Peyer's patch (tissue), 4 donors: ENCODE measurements around the gene PLXNA2. TPM values are rescaled to one million over a fixed set of nuclear protein-coding genes. Genes with fewer than 3 reads are reported as not detected.
A peak's percentile ranks its signal among the peaks of the same experiment; 100 is the strongest.

Source experiments
- DNase-seq, 3 donors: peaks; one replicate each; pipeline ENCODE4 v3.0.0-alpha.2; 2017 to 2019
- H3K27ac ChIP-seq, 4 donors: fragments of 200-600 bp; sonication (generic); one replicate each; pipeline ENCODE4 v1.5.1; 2016 to 2019
- H3K27me3 ChIP-seq, 2 donors: fragments of 200-600 bp; sonication (generic); one replicate each; pipeline ENCODE4 v1.5.1; 2019
- H3K36me3 ChIP-seq, 3 donors: fragments of 200-600 bp; sonication (generic); one replicate each; pipeline ENCODE4 v1.5.1; 2016 to 2019
- H3K4me1 ChIP-seq, 4 donors: fragments of 200-600 bp; sonication (generic); one replicate each; pipeline ENCODE4 v1.5.1; 2016 to 2019
- H3K4me3 ChIP-seq, 4 donors: fragments of 200-600 bp; sonication (generic); 1 replicate in 3 of 4; 2 replicates in 1 of 4; pipeline ENCODE4 v1.5.1; 2016 to 2019; ENCODE audit warnings: mild to moderate bottlenecking in 1 of 4
- H3K9me3 ChIP-seq, 4 donors: fragments of 200-600 bp; sonication (generic); one replicate each; pipeline ENCODE4 v1.5.1; 2016 to 2019; ENCODE audit warnings: mild to moderate bottlenecking in 1 of 4
- POLR2A ChIP-seq, 2 donors: fragments of 450-650 bp; IDR thresholded peaks; one replicate each; pipeline ENCODE4 v1.5.1; 2017; ENCODE audit warnings: antibody characterized with exemption in 2 of 2, mild to moderate bottlenecking in 2 of 2, moderate library complexity in 2 of 2
- total RNA-seq, 4 donors: library from RNA; depleted of rRNA; stranded (reverse); fragments of >200 nt; gene quantifications; one replicate each; pipeline ENCODE4 v1.1.0, GENCODE V29; 2016
- TF ChIP-seq, protein P1 (sequence below), 6 experiments: fragments of 450-650 bp in 4 of 6; fragments of 200-600 bp in 2 of 6; sonication (generic) in 1 of 6; IDR thresholded peaks; one replicate each; pipeline ENCODE4 v1.5.1; 2017 to 2019; ENCODE audit warnings: antibody characterized with exemption in 6 of 6, mild to moderate bottlenecking in 3 of 6, moderate library complexity in 1 of 6

PLXNA2 gene
- total RNA-seq, 4 donors from 2014 or later = 51.5 to 70.2 (median 62.5) TPM

DNA sequence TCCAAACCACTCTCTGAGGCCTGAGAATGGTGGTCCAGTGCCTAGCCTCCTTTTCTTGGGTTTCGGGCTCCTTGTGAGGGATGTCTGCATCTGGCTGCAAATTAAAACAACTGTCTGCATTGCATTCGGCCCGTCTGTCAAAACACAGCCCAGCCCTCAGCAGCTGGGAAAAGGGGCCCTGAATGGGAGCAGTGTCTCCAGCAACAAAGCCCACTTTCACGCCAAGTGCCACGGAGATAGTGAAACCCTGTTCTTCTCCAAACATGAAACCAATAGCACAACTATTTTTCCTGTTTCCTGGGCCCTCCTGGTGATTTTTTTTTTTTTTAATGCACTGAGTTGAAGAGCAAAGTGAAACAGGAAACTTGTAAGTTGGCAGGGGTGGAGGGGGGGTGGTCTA is 138.4 kb downstream of the PLXNA2 start:
- TF ChIP-seq, protein P1, sequence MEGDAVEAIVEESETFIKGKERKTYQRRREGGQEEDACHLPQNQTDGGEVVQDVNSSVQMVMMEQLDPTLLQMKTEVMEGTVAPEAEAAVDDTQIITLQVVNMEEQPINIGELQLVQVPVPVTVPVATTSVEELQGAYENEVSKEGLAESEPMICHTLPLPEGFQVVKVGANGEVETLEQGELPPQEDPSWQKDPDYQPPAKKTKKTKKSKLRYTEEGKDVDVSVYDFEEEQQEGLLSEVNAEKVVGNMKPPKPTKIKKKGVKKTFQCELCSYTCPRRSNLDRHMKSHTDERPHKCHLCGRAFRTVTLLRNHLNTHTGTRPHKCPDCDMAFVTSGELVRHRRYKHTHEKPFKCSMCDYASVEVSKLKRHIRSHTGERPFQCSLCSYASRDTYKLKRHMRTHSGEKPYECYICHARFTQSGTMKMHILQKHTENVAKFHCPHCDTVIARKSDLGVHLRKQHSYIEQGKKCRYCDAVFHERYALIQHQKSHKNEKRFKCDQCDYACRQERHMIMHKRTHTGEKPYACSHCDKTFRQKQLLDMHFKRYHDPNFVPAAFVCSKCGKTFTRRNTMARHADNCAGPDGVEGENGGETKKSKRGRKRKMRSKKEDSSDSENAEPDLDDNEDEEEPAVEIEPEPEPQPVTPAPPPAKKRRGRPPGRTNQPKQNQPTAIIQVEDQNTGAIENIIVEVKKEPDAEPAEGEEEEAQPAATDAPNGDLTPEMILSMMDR (IDR thresholded peaks at IDR 0.05) = no peak
- TF ChIP-seq POLR2A (IDR thresholded peaks at IDR 0.05) = no peak
- H3K4me1 ChIP-seq = peaks cover 0 to 43% (median 4%) of the 10 kb centered on the region in 4 donors
- no peaks in the 10 kb centered on the region for H3K36me3 ChIP-seq
- no peaks in the 10 kb centered on the region for H3K9me3 ChIP-seq
- no peak overlapping the region for H3K4me3 ChIP-seq
- no peak for DNase-seq
- no peak overlapping the region for H3K27ac ChIP-seq
- no peaks in the 10 kb centered on the region for H3K27me3 ChIP-seq

DNA sequence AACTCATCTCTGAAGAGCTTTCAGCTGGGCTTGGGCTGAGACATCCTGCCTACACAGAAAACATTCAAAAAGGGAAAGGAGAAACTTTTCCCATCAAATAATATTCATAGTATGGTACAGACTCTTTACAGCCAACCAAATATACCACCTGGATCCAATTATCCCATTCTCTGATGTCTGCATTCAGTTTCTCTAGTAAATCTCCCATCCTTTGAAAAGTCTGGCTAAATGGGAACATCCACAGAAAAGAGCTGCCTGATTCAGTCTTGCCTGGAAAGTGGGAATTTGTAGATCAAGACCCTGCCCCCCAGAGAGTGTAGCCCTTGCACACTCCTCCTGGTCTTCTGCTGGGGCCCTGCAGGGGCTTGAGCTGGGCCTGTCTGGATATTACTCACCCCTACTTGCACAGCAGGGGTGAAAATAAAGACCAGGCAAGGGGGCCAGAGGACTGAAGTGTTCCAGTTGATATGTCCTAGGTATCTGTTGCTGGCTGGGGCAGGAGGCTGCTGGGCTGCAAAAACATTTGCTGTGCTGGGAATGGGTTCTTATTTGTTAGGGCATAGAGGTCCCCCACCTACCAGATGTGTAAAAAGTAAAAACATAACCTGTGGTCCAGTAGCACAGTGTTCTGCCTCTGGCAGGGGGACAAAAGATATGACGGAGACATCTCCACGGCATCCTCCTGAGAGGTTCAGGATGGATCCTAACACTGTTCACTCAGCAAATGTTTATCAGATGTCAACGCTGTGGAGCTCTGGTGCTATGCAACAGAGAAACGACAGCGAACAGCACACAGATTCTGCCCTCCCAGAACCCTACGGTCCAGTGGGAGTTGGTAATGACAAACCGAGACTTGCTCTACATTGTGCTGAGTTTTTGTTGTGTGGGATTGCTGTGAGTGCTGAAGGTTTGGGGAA is 140.3 kb downstream of the PLXNA2 start:
- H3K4me1 ChIP-seq = peaks cover 0 to 47% (median 4%) of the 10 kb centered on the region in 4 donors
- no peaks in the 10 kb centered on the region for H3K27me3 ChIP-seq
- H3K36me3 ChIP-seq = peaks cover 0 to 2% (median 0%) of the 10 kb centered on the region in 3 donors
- DNase-seq = no peak
- H3K4me3 ChIP-seq = no peak overlapping the region
- no peak for TF ChIP-seq POLR2A (IDR thresholded peaks at IDR 0.05)
- TF ChIP-seq, protein P1 (IDR thresholded peaks at IDR 0.05) = no peak
- no peak overlapping the region for H3K27ac ChIP-seq
- no peaks in the 10 kb centered on the region for H3K9me3 ChIP-seq

DNA sequence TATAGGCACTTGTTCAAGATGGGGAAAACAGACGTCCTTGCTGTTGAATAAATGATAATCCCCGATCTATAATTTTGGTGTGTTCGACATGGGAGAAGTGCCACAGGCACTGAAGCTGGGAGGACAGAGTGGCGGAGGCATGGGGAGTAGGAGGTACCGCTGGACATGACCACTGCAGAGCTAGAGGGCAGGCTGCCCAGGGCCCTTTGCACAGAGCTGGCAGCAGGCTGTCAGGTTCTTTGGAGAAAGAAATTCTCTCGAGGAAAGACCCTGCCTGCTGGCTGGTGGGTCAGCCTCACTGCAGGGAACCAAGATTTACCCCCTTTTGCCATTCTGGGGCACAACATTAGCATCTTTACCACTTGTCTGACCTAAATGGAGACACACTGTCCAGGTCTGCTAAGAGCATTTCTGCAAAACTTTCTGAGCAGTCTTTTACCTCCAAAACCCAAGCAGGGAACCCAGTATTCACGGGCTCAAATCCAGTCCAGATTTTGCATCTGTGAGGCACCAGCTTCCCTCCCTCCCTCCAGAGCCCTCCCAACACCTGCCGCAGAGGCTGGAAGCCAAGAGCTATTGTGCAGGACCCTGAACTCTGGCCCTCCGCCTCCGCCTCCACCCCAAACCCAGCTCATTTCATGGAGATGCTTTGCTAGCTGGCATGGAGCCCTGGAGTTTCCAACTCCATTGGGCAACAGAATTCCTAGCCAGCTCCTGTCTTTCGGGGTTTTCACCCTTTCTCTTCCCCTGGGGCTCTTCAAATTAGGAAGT is 142.3 kb downstream of the PLXNA2 start:
- DNase-seq = peak in 2 of 3 donors; percentile 80 to 82
- Histone ChIP-seq H3K27me3 (no peaks in the 10 kb centered on the region), H3K27ac (peak overlapping the region in 1 of 4 donors; percentile 15), H3K36me3 (peaks cover 0 to 17% (median 0%) of the 10 kb centered on the region in 3 donors), H3K9me3 (no peaks in the 10 kb centered on the region), H3K4me3 (no peak overlapping the region), H3K4me1 (peaks cover 0 to 47% (median 4%) of the 10 kb centered on the region in 4 donors)
- TF ChIP-seq POLR2A (IDR thresholded peaks at IDR 0.05) = no peak

DNA sequence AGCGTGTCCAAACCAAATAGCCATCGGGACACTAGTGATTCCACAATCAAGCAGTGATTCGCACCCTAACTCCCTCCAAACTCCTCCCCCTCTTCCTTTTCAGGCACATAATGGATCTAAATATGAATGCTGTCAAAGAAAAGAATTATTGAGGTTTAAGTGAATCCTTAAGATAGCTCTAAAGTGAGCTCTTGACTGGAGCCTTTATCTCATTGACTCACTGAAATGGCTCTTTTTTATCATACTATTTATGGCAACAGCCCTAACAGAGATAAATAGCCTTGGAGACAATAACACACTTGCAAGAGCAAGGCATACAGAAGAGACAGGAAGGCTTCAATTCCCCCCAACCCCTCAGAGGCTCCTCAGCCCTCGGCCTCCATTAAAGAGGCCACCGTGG is 143.3 kb downstream of the PLXNA2 start:
- TF ChIP-seq, protein P1 (IDR thresholded peaks at IDR 0.05) = no peak
- TF ChIP-seq POLR2A (IDR thresholded peaks at IDR 0.05) = no peak
- H3K4me3 ChIP-seq = no peak overlapping the region
- no peak overlapping the region for H3K27ac ChIP-seq
- no peaks in the 10 kb centered on the region for H3K27me3 ChIP-seq
- DNase-seq = no peak
- peaks cover 0 to 27% (median 0%) of the 10 kb centered on the region in 3 donors for H3K36me3 ChIP-seq
- H3K9me3 ChIP-seq = no peaks in the 10 kb centered on the region
- H3K4me1 ChIP-seq = peaks cover 0 to 40% (median 4%) of the 10 kb centered on the region in 4 donors

DNA sequence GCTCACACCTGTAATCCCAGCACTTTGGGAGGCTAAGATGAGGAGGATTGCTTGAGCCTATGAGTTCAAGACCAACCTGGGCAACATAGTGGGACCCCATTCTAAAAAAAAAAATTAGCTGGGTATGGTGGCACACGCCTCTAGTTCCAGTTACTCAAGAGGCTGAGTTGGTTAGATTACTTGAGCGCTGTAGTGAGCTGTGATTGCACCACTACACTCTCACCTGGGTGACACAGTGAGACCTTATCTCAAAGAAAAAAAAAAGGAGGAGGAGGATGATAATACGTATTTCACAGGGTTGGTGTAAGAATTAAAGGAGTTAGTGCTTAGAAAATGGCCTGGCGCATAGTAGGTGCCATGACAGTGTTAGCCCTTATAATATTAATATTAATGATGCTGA is 144.1 kb downstream of the PLXNA2 start:
- TF ChIP-seq, protein P1 (IDR thresholded peaks at IDR 0.05) = no peak
- no peak for TF ChIP-seq POLR2A (IDR thresholded peaks at IDR 0.05)
- Histone ChIP-seq H3K27ac (no peak overlapping the region), H3K4me3 (no peak overlapping the region), H3K27me3 (no peaks in the 10 kb centered on the region), H3K36me3 (peaks cover 0 to 34% (median 0%) of the 10 kb centered on the region in 3 donors), H3K9me3 (no peaks in the 10 kb centered on the region), H3K4me1 (peaks cover 0 to 32% (median 4%) of the 10 kb centered on the region in 4 donors)
- no peak for DNase-seq
